SH-SY5Y (cell line): Measurements from ENCODE around the gene TRAPPC5.

Source experiments
- GATA2 ChIP-seq: IDR thresholded peaks from 2 replicates; pipeline ENCODE4 v1.6.1; 2011; ENCODE audit warnings: mild to moderate bottlenecking, low read depth, low read length
- GATA3 ChIP-seq: IDR thresholded peaks from 2 replicates; pipeline ENCODE4 v1.6.1; 2011; ENCODE audit warnings: low read depth, mild to moderate bottlenecking, low read length, moderate library complexity

DNA sequence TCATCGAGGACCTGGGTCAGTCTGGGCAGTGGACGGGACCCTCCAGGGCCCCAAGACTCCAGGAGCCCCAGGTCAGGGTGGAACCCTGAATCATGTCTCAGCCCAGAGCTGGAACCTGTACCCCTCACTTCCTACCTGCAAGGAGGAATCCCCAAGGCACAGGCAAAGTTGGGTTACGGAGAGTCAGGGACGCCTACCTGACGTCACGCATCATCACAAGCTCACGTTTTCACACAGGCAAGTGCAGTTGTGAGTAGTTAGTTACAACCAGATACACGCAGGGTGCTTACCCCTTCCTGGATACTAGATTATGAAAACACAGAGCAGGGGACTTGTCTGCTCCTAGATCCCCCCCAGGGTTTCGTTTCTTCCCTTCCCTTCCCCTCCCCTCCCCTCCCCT is 9.8 kb upstream of the TRAPPC5 start:
- TF ChIP-seq GATA2, result no peak
- TF ChIP-seq GATA3, result no peak
